Measurements from ENCODE around the gene PRKCA. TPM values are rescaled to one million over a fixed set of nuclear protein-coding genes. Genes with fewer than 3 reads are reported as not detected.

Gene PRKCA
- total RNA-seq, 4 donors from 2014 or later: 24.5 to 61.9 (median 40.8) TPM

- WGBS: 83% methylated on average over 5 of the region's 5 CpGs
- no peak for TF ChIP-seq POLR2AphosphoS5 (IDR thresholded peaks at IDR 0.05)
- no peak for TF ChIP-seq EP300 (IDR thresholded peaks at IDR 0.05)
- TF ChIP-seq CTCF (IDR thresholded peaks at IDR 0.05): no peak
- no peak for TF ChIP-seq POLR2A (IDR thresholded peaks at IDR 0.05; ENCODE audit: low read depth)
- H3K27me3 ChIP-seq: no peaks in the 10 kb centered on the region
- peak overlapping the region in 3 of 4 donors; percentile 76 to 80 (median 76) for H3K27ac ChIP-seq (replicated peaks in 1 of 4)
- intact Hi-C loops (cut with DNase I): no loop called here
- peaks cover 16 to 47% (median 30%) of the 10 kb centered on the region in 4 donors for H3K4me1 ChIP-seq
- H3K36me3 ChIP-seq: no peaks in the 10 kb centered on the region
- no peak for DNase-seq (ENCODE audit: extremely low spot score)
- H3K4me3 ChIP-seq: no peak overlapping the region
- H3K9me3 ChIP-seq: no peaks in the 10 kb centered on the region
These were observed 229.5 kb downstream of the PRKCA start for GRCh38 chr17:66531851-66532295.

GRCh38 chr17:66533572-66533971 lies 231.2 kb downstream of the PRKCA start:
- WGBS: 26% methylated on average over 9 of the region's 9 CpGs
- Histone ChIP-seq H3K36me3 (no peaks in the 10 kb centered on the region), H3K4me3 (peak overlapping the region; percentile 23 to 28 (median 26)), H3K9me3 (no peaks in the 10 kb centered on the region), H3K27ac (replicated peaks in 1 of 4) (peak overlapping the region; percentile 76 to 81 (median 78)), H3K4me1 (peaks cover 16 to 61% (median 36%) of the 10 kb centered on the region in 4 donors), H3K27me3 (no peaks in the 10 kb centered on the region)
- intact Hi-C loops (cut with DNase I): no loop called here
- DNase-seq (ENCODE audit: extremely low spot score): no peak
- TF ChIP-seq EP300 (IDR thresholded peaks at IDR 0.05): no peak
- TF ChIP-seq CTCF (IDR thresholded peaks at IDR 0.05): peak in 2 of 3 experiments; percentile 26 to 28
- TF ChIP-seq POLR2A (IDR thresholded peaks at IDR 0.05; ENCODE audit: low read depth): no peak
- peak; percentile 18 to 31 for TF ChIP-seq POLR2AphosphoS5 (IDR thresholded peaks at IDR 0.05)

GRCh38 chr17:66533986-66534385 lies 231.6 kb downstream of the PRKCA start:
- TF ChIP-seq CTCF (IDR thresholded peaks at IDR 0.05) (no peak), POLR2A (IDR thresholded peaks at IDR 0.05; ENCODE audit: low read depth) (no peak), EP300 (IDR thresholded peaks at IDR 0.05) (no peak), POLR2AphosphoS5 (IDR thresholded peaks at IDR 0.05) (no peak)
- 39% methylated on average over 5 of the region's 5 CpGs for WGBS
- intact Hi-C loops (cut with DNase I): no loop called here
- DNase-seq (ENCODE audit: extremely low spot score): no peak
- Histone ChIP-seq H3K27me3 (no peaks in the 10 kb centered on the region), H3K27ac (replicated peaks in 1 of 4) (peak overlapping the region; percentile 76 to 81 (median 78)), H3K36me3 (no peaks in the 10 kb centered on the region), H3K4me3 (peak overlapping the region in 3 of 4 donors; percentile 25 to 28 (median 27)), H3K9me3 (no peaks in the 10 kb centered on the region), H3K4me1 (peaks cover 16 to 65% (median 41%) of the 10 kb centered on the region in 4 donors)

GRCh38 chr17:66535611-66536010 lies 233.2 kb downstream of the PRKCA start:
- intact Hi-C loops (cut with DNase I): no loop called here
- no peak for DNase-seq (ENCODE audit: extremely low spot score)
- Histone ChIP-seq H3K9me3 (no peaks in the 10 kb centered on the region), H3K27me3 (no peaks in the 10 kb centered on the region), H3K4me1 (peaks cover 24 to 82% (median 57%) of the 10 kb centered on the region in 4 donors), H3K27ac (replicated peaks in 1 of 4) (peak overlapping the region in 2 of 4 donors; percentile 13 to 23), H3K36me3 (no peaks in the 10 kb centered on the region), H3K4me3 (no peak overlapping the region)
- no peak for TF ChIP-seq POLR2A (IDR thresholded peaks at IDR 0.05; ENCODE audit: low read depth)
- no peak for TF ChIP-seq CTCF (IDR thresholded peaks at IDR 0.05)
- no peak for TF ChIP-seq POLR2AphosphoS5 (IDR thresholded peaks at IDR 0.05)
- TF ChIP-seq EP300 (IDR thresholded peaks at IDR 0.05): no peak
- 60% methylated on average over 1 of the region's 1 CpG for WGBS

GRCh38 chr17:66537502-66537901 lies 235.1 kb downstream of the PRKCA start:
- TF ChIP-seq CTCF (IDR thresholded peaks at IDR 0.05): no peak
- no peak for TF ChIP-seq POLR2A (IDR thresholded peaks at IDR 0.05; ENCODE audit: low read depth)
- TF ChIP-seq EP300 (IDR thresholded peaks at IDR 0.05): no peak
- TF ChIP-seq POLR2AphosphoS5 (IDR thresholded peaks at IDR 0.05): no peak
- Histone ChIP-seq H3K4me3 (no peak overlapping the region), H3K27ac (replicated peaks in 1 of 4) (peak overlapping the region in 3 of 4 donors; percentile 5 to 73 (median 72)), H3K27me3 (no peaks in the 10 kb centered on the region), H3K4me1 (peaks cover 36 to 87% (median 69%) of the 10 kb centered on the region in 4 donors), H3K36me3 (no peaks in the 10 kb centered on the region), H3K9me3 (no peaks in the 10 kb centered on the region)
- intact Hi-C loops (cut with DNase I): no loop called here
- WGBS: 75% methylated on average over 5 of the region's 5 CpGs
- DNase-seq (ENCODE audit: extremely low spot score): no peak
